HG02763 (cell line): ENCODE data around the gene LSM8.
"Not testable (repeated sequence)": the region's sequence is repeated elsewhere in the genome, so short reads cannot be mapped to it uniquely, and the experiment has no call there.

Experiments used
- ATAC-seq: cut with Tn5 transposase; IDR thresholded peaks from one replicate; pipeline ENCODE4 v1.9.1; 2021; ENCODE audit warnings: mild to moderate bottlenecking, moderate library complexity; ENCODE audit not compliant: unreplicated experiment

LSM8 gene

DNA sequence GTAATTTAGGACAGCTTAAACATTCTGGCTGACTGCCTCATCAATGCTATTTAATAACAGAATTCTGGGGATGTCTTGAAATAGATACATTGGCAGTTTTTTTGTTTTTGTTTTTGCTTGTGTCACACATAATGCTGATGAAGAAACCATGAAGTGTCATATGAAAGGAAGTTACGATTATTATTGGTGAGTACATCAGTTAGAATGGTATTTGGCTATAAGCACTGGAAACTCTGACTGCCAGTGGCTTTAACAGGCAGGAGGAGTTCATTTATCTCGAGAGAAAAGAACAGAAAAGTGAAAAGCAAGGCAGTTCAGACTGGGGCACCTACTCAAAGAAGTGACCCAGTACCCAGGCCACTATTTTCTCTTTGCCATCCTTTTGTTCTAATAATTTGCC is 18.1 kb downstream of the LSM8 start:
- ATAC-seq: no peak

DNA sequence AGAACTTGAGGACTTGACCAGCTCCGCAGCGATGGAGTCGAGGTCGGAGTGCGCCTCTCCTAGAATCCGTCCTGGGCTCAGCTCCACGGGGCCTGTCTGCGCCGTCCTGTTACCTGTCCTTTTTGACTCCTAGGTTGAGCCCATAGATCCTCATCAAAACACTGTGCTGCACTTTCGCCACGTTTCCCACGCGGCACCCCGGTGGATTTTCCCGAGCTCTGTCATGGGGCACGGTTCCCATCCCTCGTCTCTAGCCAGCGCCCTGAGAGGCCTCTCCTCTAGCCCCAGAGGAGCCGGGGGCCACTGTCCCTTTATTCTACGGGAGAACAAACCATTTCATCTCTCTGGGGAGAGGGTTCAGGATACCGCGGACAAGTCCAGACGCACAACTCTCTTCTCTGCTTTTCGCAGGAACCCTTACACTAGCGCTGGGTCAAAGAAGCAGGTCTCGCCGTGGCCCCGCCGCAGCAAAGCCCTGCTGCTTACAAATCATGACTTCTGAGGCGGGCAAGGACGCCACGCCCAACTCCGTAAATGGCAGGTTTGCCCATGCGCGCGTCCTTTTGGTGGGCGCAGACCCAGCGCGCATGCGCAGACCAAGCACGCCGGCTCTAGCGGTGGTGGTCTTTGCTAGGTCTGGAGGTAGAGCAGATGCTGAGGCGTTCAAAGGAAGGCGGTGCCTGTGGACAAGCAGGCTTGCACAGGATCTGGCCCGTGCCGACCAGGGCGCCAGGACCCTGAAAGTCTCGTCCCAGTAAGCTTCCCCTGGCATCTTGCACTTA is 30.3 kb downstream of the LSM8 start:
- ATAC-seq: peak; percentile 93

DNA sequence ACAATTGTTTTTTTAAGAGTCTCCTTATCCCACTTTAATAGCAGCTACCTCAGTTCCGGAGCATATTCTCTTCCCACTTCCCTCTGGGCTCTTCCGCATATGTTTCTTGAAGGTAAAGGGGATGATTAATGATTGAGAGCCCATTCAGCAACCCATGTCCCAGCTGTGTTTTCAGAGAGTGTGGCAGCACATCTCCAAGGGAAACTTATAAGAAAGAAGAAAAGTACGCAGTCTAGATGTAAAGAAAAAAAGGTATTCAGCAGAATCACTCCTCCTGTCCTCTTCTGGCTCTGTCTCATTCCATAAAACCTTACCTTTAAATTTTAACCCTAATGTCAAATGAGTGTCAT is 30.8 kb downstream of the LSM8 start:
- ATAC-seq: peak; percentile 12

DNA sequence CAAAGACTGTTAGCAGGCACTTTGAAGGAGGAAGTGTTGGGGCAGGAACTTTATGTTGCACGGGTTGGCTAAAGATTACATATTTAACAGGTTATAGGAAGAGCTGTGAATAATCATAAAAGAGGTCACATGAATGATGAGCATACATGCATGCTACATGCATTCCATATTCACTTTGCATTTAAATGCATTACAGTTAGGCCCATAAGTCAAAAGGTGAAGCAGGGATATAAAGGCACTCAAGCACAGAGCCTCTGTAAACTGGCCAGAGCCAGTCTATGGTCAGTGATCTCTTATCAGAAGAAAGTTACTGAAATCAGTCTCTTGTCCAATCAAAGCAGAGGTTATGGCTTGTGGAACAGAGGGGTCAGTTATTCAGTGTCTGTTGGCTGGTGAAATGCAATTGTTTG is 33.3 kb downstream of the LSM8 start:
- ATAC-seq: no peak

DNA sequence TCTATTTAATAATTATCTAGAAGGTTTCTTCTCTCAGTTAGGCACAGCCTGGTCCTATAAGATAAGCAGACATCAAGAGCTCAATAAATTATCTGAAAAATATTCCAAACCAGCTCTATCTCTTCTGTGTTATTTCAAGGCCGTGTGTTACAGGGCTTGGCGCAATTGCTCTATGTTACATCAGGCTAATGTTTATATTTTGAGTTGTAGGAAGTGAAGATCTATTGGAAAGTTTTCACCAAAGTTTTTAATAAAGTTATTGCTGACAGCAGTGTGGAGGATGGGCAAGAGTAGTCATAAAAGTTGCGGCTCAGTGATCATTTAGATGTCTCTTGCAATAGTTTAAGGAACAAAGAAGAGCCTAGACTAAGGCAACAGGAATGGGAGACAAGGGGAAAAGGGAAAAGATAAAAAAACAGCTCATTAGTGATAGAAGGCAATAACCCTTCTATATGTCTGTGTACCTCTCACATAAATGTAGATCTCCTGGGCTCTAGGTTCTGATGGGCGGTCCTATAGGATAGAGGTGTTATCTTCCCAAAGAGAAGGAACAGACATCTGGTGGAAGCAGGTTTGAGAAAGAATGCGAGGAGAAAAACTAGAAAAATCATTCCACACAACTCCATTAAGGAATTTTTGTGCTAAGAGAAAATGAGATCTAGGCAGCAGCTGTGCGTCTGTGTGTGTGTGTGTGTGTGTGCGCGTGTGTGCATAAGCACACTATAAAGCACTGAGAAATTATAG is 34.6 kb downstream of the LSM8 start:
- ATAC-seq: no peak

DNA sequence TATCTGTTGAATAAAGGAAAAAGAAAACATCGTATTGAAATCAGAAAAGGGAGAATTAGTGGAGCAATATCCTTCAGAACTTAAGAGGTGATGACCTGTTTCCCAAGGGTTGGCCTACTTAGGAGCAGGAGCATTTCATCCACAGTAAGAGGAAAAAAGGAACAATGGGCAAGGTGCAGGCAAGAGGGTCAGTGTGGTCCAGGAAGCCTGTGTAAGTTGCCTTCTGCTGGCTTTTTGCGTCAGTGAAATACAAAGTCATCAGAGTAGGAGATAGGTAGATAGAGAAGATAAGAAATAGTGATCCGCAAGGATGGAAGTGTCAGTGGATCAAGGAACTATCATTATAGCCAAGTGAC is 35.2 kb downstream of the LSM8 start:
- ATAC-seq: no peak

DNA sequence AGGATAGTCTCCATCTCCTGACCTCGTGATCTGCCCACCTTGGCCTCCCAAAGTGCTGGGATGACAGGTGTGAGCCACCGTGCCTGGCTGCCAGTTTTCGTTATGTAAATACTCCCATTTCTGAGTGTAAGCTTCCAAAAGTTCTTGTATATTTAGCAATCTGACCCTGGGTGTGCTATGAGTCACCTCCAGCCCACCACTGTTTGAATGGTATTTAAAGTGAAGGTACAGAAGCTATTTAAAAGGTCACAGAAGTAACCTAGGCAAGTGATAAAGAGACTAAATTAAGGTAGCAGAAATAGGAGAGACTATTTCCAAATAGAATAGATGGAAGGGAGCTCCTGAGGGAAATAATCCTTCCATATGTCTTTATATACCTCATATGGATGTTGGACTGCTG is 36.6 kb downstream of the LSM8 start:
- ATAC-seq: no peak

DNA sequence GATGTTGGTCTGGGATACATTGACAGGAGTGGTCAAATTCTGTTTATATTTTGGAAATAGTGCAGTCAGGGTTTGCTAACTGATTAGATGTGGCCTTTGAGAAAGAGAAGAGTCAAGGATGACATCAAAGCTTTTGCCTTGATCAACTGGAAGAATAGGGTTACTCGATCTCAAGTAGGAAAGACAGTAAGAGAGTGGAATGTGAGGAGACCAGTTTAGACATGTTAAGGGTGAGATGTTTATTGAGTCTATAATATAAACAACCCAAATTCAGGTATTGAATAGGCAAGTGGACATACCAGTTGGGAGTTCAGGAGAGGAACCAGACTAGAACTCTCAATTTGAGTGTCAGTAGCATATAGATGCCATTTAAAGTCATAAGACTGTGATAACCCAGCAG is 38.6 kb downstream of the LSM8 start:
- no peak for ATAC-seq

DNA sequence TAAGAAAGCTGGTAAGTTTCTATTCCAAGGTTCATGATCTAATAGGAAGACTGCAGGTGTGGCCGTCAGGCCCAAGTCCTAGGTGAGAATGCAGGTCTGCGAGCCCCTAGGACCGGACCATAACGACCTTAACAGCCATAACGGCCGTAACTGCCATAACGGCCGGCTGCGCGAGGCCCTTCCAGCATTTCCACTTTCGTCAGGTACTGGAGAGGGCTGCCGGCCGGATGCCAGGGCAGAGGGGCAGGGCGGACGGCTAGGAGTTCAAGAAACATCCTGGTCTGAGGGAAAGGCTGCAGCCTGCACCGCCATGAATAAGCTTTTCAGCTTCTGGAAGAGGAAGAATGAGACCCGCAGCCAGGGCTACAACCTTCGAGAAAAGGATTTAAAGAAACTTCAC is 40.6 kb downstream of the LSM8 start, which contains the start of gene ANKRD7:
Gene ANKRD7 (plus strand): TSS at position 184 of the 400 bp plus-strand sequence. CDS start 127 bp downstream, at position 311.
- ATAC-seq: no peak

DNA sequence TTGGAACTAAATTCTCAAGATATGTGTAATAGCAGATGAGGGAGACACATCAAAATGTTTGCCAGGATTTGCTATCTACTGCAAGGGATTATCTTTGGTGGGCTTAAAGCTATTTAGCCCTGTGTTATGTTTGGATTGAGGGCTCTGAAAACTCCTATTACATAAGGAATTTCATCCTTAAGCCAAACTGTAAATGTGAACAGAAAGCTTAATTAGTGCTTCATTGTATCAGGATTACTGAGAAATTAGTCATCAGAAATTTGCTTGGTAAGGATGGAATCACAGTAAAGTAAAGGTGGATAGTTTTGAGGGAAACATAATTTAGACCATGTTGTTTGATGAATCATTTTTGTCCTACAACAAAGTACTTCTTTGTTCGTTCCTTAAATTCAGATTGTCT is 48.9 kb downstream of the LSM8 start:
- ATAC-seq: no peak

DNA sequence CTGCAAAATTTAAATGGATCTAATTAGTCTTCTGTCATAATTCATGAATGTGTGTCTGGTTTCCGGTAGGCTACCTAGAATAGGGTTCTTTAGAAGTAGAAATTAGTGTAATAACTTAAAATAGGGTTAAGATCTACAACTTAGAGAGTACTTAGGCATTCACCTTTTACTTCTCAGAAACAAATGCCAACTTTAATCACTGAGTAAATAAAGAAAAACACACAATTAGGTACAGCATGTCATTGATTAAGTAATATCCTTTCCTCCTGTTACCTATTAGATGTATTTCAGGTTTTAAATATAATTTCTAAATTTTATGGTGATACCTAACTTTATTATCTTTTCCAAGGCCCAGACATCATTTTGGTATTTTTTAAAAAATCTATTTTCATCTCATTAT is 49.8 kb downstream of the LSM8 start:
- no peak for ATAC-seq

DNA sequence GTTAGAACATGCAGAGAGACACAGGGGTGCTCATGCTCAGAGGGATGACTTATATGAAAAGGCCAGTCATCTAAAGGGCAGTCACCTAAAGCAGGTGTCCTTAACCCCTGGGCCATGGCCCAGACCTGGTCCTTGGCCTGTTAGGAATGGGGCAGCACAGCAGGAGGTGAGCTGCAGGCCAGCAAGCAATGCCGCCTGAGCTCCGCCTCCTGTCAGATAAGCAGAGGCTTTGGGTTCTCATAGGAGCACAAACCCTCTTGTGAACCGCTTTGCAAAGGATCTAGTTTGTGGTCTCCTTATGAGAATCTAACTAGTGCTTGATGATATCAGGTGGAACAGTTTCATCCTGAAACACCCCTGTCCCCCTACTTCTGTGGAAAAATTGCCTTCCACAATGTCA is 55.0 kb downstream of the LSM8 start:
- no peak for ATAC-seq

DNA sequence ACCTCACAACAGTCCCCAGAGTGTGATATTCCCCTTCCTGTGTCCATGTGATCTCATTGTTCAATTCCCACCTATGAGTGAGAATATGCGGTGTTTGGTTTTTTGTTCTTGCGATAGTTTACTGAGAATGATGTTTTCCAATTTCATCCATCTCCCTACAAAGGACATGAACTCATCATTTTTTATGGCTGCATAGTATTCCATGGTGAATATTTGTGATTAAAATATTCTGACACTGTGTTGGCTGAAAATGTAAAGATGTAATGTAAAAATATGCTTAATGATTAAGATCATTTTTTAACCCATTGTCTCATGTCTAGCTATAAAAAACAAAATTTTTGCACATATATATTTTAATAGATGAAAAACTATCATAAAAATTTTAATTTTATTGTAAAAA is 56.4 kb downstream of the LSM8 start:
- ATAC-seq: not testable (repeated sequence)
